Transverse colon (tissue), 4 donors: Measurements from ENCODE around the gene SPATC1L. TPM values are rescaled to one million over a fixed set of nuclear protein-coding genes. Genes with fewer than 3 reads are reported as not detected.
A peak's percentile ranks its signal among the peaks of the same experiment; 100 is the strongest.

Source experiments
- DNase-seq: peaks from one replicate; pipeline ENCODE4 v3.0.0-alpha.2; 2019
- H3K27ac ChIP-seq, 4 donors: fragments of 200-600 bp; sonication (generic); 2 replicates each; pipeline ENCODE4 v1.5.1; 2016 to 2018; ENCODE audit warnings: inconsistent platforms in 4 of 4
- H3K27me3 ChIP-seq: fragments of 200-600 bp; sonication (generic); 2 replicates; pipeline ENCODE4 v1.5.1; 2017; ENCODE audit warnings: inconsistent platforms
- H3K36me3 ChIP-seq, 4 donors: fragments of 200-600 bp; sonication (generic); 2 replicates each; pipeline ENCODE4 v1.5.1; 2017 to 2019; ENCODE audit warnings: inconsistent platforms in 4 of 4
- H3K4me1 ChIP-seq, 4 donors: fragments of 200-600 bp; sonication (generic); 2 replicates each; pipeline ENCODE4 v1.5.1; 2017 to 2020; ENCODE audit warnings: inconsistent platforms in 4 of 4
- H3K4me3 ChIP-seq, 4 donors: fragments of 200-600 bp; sonication (generic); 1 replicate in 1 of 4; 2 replicates in 3 of 4; pipeline versions ENCODE4 v1.5.1 to v1.6.1; 2017 to 2019; ENCODE audit warnings: inconsistent platforms in 4 of 4
- H3K9me3 ChIP-seq, 2 donors: fragments of 200-600 bp; sonication (generic); 2 replicates each; pipeline ENCODE4 v1.5.1; 2017 to 2019; ENCODE audit warnings: inconsistent platforms in 2 of 2
- CTCF ChIP-seq, 5 experiments: fragments of 200-600 bp in 3 of 5; fragments of 450-650 bp in 2 of 5; sonication (generic) in 3 of 5; IDR thresholded peaks; 1 replicate in 2 of 5; 2 replicates in 3 of 5; pipeline ENCODE4 v1.5.1; 2016 to 2017; ENCODE audit warnings: antibody characterized with exemption in 5 of 5, inconsistent platforms in 3 of 5, mild to moderate bottlenecking in 2 of 5, moderate library complexity in 1 of 5
- EP300 ChIP-seq: sonication (generic); formaldehyde crosslinking; IDR thresholded peaks from one replicate; pipeline ENCODE4 v1.6.1; 2017; ENCODE audit warnings: antibody characterized with exemption, low read depth
- POLR2A ChIP-seq: fragments of 450-650 bp; IDR thresholded peaks from one replicate; pipeline ENCODE4 v1.6.1; 2016; ENCODE audit warnings: antibody characterized with exemption, mild to moderate bottlenecking, moderate library complexity
- POLR2AphosphoS5 ChIP-seq, 3 donors: sonication (generic); formaldehyde crosslinking; IDR thresholded peaks; one replicate each; pipeline ENCODE4 v1.6.1; 2016; ENCODE audit warnings: antibody characterized with exemption in 3 of 3
- WGBS, 2 donors: methylation state at CpG; one replicate each; pipeline ENCODE4 v1.1.5; 2018; ENCODE audit warnings: low coverage in 1 of 2; 5-methylcytosine and 5-hydroxymethylcytosine counted together
- in situ Hi-C, 4 donors: fragments of 200-750 bp; cut with MboI; loops; one replicate each; pipeline versions ENCODE4 v1.15.0 to v1.15.1; 2017; ENCODE audit warnings: low sequenced_read_pairs in 3 of 4, low pct_ligation_motif_present in 1 of 4, low pct_unique_long_range_greater_than_20kb in 1 of 4
- intact Hi-C: fragments of 100-400 bp; cut with DNase I; formaldehyde crosslinking; loops from one replicate; pipeline ENCODE4 v1.15.1; 2023; ENCODE audit warnings: low total_unique reads
- total RNA-seq, 4 donors: library from RNA; depleted of rRNA; stranded (reverse); fragments of >200 nt; gene quantifications; one replicate each; pipeline ENCODE4 v1.1.0, GENCODE V29; 2016

SPATC1L gene
- total RNA-seq, 4 donors from 2014 or later: 1.2 to 11.0 (median 8.5) TPM; not detected in 1

- Histone ChIP-seq H3K4me3 (no peak overlapping the region), H3K9me3 (no peaks in the 10 kb centered on the region), H3K27me3 (peaks cover 24% of the 10 kb centered on the region), H3K36me3 (no peaks in the 10 kb centered on the region), H3K27ac (no peak overlapping the region), H3K4me1 (peaks cover 0 to 3% (median under 1%) of the 10 kb centered on the region in 4 donors)
- WGBS, 2 donors: 88 to 100% methylated on average over 1 to 10 of the region's 10 CpGs
- no peak for TF ChIP-seq POLR2AphosphoS5 (IDR thresholded peaks at IDR 0.05)
- DNase-seq: no peak
- in situ Hi-C loops (no loop called here), intact Hi-C loops (no loop called here)
These were observed 25.5 kb downstream of the SPATC1L start for GRCh38 chr21:46158666-46159300.

- intact Hi-C loops: no loop called here
- TF ChIP-seq POLR2AphosphoS5 (IDR thresholded peaks at IDR 0.05) (no peak), CTCF (IDR thresholded peaks at IDR 0.05) (no peak), EP300 (no peak), POLR2A (no peak)
- Histone ChIP-seq H3K4me3 (no peak overlapping the region), H3K4me1 (peaks cover 8 to 9% (median 8%) of the 10 kb centered on the region in 4 donors), H3K27ac (no peak overlapping the region), H3K9me3 (no peaks in the 10 kb centered on the region), H3K36me3 (no peaks in the 10 kb centered on the region), H3K27me3 (peaks cover 19% of the 10 kb centered on the region)
- in situ Hi-C loops: no loop called here
- 92 to 93% methylated on average over 5 to 15 of the region's 15 CpGs for WGBS, 2 donors
- peak; percentile 4 for DNase-seq
These were observed 26.2 kb downstream of the SPATC1L start for GRCh38 chr21:46157987-46158451.

- intact Hi-C loops (no loop called here), in situ Hi-C loops (no loop called here)
- Histone ChIP-seq H3K9me3 (no peaks in the 10 kb centered on the region), H3K4me3 (no peak overlapping the region), H3K36me3 (no peaks in the 10 kb centered on the region), H3K27me3 (peaks cover 14% of the 10 kb centered on the region), H3K27ac (no peak overlapping the region), H3K4me1 (peaks cover 11% of the 10 kb centered on the region in 4 donors)
- peak; percentile 4 for DNase-seq
- 83 to 100% methylated on average over 7 to 12 of the region's 12 CpGs for WGBS, 2 donors
- TF ChIP-seq EP300 (no peak), CTCF (IDR thresholded peaks at IDR 0.05) (no peak), POLR2A (no peak), POLR2AphosphoS5 (IDR thresholded peaks at IDR 0.05) (no peak)
These were observed 26.8 kb downstream of the SPATC1L start for GRCh38 chr21:46157396-46157986.

- DNase-seq: no peak
- H3K27me3 ChIP-seq: peaks cover 7% of the 10 kb centered on the region
- no peak overlapping the region for H3K4me3 ChIP-seq
- WGBS, 2 donors: 91 to 100% methylated on average over 1 to 10 of the region's 10 CpGs
- in situ Hi-C loops: no loop called here
- H3K4me1 ChIP-seq: peaks cover 11% of the 10 kb centered on the region in 4 donors
- H3K9me3 ChIP-seq: no peaks in the 10 kb centered on the region
- TF ChIP-seq POLR2A (no peak), CTCF (IDR thresholded peaks at IDR 0.05) (no peak), EP300 (no peak), POLR2AphosphoS5 (IDR thresholded peaks at IDR 0.05) (no peak)
- intact Hi-C loops: no loop called here
- H3K36me3 ChIP-seq: no peaks in the 10 kb centered on the region
- no peak overlapping the region for H3K27ac ChIP-seq
These were observed 27.6 kb downstream of the SPATC1L start for GRCh38 chr21:46156678-46157077.
